DMS79 (cell line): ENCODE data around the gene NPAS2.

ENCODE experiments used
- DNase-seq: peaks from one replicate; lab custom pipeline; 2025; lab: John Stamatoyannopoulos, UW

NPAS2 gene, protein sequence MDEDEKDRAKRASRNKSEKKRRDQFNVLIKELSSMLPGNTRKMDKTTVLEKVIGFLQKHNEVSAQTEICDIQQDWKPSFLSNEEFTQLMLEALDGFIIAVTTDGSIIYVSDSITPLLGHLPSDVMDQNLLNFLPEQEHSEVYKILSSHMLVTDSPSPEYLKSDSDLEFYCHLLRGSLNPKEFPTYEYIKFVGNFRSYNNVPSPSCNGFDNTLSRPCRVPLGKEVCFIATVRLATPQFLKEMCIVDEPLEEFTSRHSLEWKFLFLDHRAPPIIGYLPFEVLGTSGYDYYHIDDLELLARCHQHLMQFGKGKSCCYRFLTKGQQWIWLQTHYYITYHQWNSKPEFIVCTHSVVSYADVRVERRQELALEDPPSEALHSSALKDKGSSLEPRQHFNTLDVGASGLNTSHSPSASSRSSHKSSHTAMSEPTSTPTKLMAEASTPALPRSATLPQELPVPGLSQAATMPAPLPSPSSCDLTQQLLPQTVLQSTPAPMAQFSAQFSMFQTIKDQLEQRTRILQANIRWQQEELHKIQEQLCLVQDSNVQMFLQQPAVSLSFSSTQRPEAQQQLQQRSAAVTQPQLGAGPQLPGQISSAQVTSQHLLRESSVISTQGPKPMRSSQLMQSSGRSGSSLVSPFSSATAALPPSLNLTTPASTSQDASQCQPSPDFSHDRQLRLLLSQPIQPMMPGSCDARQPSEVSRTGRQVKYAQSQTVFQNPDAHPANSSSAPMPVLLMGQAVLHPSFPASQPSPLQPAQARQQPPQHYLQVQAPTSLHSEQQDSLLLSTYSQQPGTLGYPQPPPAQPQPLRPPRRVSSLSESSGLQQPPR

DNA sequence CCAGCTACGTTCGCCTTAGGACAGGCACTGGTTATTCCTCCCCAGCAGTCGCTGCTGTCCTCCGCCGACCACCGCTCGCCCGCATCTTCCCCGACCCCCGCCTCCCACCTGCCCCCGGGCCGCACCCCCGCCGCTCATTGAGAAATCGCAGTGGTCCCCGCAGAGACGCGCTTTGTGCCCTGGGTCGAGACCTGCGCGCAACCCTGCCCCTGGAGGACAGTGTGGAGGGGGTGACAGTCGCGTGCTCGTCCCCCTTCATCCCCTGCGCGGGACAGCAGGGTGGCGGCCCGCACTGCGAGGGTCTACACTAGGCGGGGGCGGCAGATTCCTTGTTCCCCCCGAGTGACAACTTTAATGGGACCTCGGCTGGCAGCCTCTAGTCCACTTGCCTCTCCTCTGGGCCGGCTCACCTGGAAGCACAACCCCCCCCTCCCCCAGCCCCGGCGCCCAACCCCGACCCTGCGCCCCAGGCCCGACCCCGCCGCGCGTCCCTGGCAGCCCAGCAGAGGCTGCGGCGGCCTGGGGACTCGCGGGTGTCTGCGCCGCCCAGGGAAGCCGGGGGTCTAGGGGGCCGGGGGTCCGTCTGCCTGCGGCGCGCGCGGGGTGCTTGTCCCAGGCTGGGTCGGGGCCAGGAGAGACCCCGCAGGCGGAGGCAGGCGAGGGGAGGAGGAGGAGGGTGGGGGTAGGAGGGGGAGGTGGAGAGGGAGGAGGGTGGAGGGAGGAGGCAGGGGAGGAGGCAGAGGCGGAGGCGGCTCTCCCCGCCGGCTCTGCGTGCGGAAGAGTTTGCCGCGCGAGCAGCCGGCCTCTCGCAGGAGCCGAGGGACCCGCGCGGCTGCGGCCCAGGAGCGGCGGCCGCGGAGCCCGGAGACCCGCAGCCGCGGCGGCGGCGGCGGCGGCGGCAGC lies at the start of gene NPAS2:
Gene NPAS2, plus strand, starts transcription at position 770 of the 903 bp plus-strand sequence. CDS start 84,616 bp downstream, outside the sequence.
- no peak for DNase-seq

DNA sequence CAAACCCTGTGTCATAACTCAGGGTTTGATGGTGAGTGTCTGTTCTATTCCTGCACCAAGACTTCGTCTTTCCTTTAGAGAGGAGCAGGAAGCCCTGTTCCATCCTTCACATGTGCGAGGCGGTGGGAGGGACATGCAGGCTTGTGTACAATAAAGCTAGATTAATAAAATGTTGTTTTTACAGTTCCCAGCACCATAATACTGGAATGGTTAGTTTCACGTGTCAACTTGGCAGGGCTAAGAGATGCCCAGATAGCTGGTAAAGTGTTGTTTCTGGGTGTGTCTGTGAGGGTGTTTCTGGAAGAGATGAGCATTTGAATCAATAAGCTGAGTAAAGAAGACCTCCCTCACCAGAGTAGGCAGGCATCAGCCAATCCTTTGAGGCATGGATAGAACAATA lies 48.8 kb upstream of the NPAS2 start:
- DNase-seq, result no peak

DNA sequence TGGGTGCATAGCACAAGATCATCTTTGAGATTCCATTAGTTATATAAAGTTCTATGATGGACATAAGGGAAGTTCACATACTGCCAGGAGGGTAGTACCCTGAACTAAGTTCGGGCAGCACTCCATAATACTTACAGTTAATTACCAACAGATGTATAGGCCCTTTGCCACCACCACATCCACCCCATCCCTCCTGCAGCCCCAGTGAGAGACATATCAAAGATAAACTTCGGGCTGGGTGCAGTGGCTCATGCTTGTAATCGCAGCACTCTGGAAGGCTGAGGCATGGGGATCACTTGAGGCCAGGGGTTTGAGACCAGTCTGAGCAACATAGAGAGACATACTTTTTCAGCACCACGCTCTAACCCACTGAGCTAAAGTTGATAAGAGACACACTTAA lies 46.4 kb upstream of the NPAS2 start:
- no peak for DNase-seq

DNA sequence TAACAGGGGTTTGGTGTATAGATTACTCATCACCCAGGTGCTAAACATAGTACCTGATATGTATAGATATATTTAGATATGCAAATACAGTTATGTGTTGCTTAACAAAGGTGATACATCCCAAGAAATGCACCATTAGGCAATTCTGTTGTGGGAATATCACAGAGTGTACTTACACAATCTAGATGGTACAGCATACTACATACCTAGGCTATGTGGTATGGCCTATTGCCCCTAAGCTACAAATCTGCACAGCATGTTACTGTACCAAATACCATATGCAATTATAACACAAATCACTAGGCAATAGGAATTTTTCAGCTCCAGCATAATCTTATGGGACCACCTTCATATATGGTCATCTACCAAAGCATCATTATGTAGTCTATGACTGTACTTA lies 43.5 kb upstream of the NPAS2 start:
- DNase-seq, result no peak

DNA sequence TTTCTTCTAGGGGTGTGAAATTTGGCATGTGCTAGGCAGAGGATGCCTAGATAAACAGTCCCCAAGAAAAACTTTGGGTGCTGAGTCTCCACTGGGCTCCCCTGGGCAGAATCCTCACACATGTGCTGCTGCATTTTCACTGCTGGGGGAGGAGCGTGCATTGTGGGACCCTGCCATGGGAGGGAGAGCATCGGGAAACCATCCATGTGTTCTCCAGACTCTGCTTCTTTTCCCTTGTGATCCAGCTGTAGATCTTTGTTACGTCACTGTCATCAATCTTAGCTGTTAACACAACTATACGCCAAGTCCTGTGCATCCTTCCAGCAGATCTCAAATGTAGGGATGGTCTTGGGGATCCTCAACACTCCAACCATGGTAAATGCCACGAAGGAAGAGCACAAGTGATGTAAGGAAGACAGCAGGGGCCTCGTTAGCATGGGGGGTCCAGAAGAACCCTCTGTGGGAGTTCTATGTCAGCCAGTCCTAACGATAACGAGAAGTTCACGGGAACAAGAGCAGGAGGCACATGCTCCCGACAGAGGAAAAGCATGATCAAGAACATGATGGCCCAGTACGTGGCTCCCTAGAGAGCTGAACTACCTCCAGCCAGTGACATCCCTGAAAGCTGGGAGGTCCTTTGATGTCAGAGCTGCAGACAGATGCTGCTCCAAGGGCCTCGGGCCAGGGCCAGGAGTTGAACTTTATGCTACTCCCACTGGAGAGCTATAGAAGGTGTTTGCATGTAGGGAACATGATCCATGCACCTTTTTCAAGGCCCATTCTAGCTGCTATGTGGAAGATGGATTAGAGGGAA lies 41.1 kb upstream of the NPAS2 start:
- no peak for DNase-seq

DNA sequence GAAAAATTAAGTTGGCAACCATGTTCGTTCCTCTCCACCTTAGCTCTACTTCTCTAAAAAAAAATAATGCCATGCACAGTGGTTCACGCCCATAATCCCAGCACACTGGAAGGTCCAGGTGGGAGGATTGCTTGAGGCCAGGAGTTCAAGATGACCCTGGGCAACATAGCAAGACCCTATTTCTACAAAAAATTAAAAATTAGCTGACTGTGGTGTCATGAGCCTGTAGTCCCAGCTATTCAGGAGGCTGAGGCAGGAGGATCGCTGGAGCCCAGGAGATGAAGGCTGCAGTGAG lies 40.1 kb upstream of the NPAS2 start:
- no peak for DNase-seq

DNA sequence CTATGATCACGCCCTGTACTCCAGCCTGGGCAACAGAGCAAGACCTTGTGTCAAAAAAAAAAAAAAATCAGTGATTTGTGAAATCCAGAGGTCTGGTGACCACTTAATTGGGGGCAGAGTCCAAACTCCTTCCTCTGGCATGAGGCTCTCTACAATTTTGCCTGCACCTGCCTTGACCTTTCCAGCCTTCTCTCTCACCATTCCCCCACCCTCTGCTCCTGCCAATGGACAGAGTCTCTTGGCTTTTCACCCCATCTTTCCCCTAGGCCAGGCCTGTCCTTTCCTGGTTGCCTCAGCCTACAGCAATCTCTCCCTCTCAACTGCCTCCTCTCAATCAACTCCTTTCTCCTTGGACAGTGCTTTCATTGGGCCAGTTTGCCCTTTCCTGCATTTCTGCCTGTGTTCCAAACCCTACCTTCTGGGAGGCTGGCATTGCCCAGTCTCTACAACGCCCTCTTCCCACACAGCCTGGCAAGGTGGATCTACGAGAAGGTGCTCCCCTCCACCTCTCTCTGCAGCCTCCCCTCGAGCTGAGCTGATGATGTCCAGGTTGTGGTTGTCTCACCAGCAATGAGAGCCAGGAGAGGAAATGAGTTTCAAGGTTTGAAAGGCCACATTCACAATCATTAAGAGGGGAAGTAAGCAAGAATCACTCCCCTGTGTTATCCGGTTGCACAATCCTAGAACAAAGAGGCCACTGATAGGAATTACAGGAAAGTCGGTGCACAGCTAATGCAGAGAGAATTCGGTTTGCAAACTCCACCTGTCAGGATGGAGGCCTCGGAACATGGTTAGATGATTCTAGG lies 39.5 kb upstream of the NPAS2 start:
- DNase-seq, result no peak

DNA sequence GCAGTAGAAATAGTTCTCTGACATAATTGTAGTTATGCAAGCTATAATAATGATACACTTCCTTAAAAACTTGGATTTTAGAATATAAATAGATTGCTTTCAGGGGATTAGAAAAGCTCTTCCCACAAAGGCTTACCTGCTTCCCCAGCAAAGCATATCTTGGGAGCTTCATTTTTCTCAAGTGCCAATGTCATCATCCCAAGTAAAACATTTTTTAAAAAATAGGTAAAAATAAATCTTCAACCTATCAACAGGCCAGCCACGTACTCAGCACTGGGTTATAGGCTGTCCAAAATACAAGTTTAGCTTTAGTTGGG lies 39.0 kb upstream of the NPAS2 start:
- DNase-seq, result no peak

DNA sequence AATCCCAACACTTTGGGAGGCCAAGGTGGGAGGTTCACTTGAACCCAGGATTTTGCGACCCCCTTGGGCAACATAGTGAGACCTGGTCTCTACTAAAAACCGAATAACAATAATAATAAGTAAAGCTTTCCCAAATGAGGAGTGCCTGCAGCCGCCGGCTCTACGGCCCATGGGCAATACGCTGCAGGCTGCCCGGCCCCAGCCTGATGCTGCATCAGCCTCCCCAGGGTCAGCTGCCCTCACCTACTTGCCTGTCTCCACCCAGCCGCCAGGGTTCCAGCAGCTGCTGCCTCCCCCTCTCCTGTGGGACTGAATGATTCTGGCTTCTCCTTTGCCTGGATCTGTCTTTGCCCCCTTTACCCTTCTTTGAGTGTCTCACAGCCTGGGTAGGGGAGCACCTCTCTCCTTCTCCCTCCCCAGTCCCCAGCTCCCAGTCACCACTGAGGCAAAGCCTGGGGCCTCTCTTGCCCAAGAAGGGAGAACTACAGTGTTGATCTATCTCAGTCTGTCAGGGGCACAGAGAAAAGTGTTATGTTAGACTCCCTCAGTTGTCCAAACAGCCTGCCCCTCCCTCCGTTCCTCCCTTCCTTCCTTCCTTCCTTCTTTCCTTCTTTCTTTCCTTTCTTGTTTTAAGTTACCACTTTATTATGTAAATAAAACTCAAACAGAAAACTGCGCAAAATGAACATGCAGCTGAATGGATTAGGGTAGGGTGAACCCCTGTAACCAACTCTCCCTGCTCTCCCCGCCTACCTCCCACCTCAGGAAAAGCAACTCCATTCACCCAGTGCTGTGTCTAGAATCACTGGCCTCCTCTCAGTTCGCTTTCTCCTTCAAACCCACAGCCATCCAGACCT lies 38.2 kb upstream of the NPAS2 start:
- no peak for DNase-seq

DNA sequence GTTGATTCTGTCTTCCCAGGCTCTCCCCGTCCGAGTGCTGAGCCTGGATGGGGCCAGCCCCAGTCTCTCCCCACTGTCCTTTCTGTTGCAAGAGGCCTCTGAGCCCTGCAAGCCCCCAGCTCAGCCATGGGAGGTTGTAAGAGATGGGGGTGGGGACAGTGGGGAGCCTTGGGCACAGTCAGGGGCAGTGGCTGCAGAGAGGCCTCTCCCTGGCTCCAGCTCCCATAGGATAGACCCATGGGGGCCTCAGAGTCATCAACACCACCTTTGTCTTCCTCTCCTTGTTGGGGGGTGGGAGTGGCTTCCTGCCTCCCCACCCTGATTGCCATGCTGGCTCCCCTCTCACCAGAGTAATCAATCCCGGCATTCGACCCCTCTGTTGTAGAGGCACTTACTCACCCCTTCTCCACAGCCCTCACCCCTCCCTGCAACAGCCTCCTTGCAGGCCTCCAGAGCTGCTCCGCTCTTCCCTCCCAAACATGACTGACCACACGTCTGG lies 37.5 kb upstream of the NPAS2 start:
- no peak for DNase-seq

DNA sequence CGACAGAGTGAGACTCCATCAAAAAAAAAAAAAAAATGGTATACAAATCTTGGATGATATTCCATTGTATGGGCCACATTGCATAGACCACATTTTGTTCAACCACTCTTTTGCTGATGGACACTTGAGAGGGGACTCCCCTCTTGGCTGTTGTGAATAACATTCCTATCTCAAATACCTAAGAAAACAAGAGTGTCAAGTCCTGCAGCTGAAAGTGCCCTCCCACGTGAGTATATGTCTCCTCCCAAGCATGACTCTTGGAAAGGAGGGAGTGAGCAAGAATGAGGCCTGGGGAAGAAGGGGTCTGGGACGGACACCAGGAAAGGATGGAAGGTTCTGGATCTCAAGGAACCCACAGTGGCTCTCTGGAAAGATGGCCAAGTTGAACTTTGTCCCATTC lies 36.0 kb upstream of the NPAS2 start:
- DNase-seq, result no peak

DNA sequence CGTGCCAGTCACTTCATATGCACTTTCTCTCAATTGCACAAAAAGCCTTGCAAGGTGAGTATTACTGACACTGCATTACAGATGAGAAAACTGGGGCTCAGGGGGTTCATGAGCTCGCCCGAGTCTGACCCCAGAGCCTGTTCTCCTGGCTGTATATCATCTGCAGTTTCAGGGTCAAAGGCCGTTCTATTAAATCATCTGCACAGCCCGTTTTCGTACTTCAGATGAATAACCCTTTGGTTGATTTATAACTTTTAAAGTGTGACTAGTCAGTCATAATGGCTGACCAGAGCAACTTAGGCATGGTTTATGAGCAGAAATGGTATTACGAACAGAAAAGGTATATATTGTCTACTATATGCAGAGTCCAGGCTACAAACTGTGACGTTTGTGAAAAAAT lies 35.3 kb upstream of the NPAS2 start:
- no peak for DNase-seq

DNA sequence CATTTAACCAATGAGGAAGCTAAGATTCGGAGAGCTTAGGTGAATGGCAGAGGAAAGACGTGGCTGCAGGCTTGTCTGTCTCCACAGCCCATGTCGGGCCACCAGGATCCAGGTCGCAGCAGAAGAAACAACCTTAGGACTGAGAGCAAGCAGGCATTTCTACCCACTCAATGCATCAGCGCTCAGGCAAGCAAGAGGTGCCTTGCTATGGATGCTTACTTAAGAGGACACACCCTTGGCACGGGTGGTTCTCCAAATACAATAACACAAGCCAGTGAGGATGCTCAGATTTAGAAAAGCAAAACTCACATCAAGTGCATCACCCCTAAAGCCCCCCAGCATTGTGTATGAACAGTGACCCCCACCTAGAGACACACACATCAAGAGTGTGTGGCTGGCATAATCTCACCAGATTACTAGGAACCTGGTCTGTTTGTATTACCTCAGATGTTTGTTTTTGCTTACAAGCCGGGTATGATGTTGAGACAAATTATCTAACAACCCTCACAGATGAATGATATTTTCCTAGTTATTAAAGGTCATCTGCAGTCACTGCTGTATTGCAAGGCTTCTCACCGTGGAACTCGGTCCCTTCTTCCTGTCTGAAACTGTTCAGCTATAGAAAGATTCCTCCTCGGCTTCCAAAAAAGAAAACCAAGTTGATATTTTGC lies 34.2 kb upstream of the NPAS2 start:
- no peak for DNase-seq

DNA sequence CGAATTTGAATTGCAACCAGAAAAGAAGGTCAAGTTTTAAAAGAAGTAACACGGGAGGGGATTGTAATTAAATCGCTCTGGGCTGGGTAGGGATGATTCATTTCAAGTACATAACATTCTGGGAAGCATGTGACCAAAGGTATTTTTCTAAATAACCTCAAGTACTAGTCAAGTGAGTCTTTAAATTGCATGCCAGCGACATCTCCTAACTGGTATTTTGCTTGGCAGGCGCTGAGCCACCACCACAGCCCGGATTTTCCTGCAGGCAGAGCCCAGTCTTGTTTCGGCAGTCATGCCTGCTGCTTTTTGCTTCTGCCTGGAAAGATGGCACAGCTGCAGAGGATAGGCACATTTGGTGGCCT lies 33.7 kb upstream of the NPAS2 start:
- DNase-seq, result no peak

DNA sequence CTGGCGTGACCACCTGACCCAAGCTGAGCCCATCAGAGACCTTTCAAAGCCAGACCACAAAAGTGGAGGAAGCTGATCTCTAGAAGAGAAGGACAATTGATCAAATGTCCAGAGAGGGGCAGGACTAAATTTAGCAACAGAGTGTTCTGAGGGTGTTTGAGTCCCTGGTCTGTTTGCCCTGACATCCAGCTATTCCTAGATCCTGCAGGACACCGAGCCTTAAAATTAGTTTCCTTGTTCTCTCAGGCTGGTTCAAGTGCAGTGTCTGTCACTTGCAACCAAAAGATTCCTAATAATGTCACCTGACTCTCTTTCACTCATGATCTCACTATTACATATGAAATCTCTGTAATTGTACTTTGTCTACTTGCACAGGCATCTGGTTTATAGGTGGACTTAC lies 33.0 kb upstream of the NPAS2 start:
- DNase-seq, result no peak

DNA sequence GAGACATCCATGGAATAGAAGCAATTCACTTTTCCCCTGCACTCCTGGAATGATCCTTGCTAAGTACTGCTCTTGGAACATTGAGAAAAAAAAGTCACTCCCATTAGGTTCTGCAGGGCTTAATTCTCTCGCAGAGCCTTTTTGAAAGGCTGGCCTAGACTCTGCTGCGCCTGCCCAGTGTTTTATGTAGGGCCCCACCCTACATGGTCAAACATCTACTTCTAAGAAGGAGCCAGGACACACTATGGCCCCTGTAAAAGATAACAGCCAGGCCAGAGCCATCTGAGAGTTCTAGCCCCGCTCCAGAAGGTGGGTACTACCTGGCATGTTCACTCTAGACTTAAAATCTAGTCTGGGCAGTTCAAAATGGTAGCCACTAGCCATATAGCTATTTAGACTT lies 30.6 kb upstream of the NPAS2 start:
- DNase-seq, result no peak

DNA sequence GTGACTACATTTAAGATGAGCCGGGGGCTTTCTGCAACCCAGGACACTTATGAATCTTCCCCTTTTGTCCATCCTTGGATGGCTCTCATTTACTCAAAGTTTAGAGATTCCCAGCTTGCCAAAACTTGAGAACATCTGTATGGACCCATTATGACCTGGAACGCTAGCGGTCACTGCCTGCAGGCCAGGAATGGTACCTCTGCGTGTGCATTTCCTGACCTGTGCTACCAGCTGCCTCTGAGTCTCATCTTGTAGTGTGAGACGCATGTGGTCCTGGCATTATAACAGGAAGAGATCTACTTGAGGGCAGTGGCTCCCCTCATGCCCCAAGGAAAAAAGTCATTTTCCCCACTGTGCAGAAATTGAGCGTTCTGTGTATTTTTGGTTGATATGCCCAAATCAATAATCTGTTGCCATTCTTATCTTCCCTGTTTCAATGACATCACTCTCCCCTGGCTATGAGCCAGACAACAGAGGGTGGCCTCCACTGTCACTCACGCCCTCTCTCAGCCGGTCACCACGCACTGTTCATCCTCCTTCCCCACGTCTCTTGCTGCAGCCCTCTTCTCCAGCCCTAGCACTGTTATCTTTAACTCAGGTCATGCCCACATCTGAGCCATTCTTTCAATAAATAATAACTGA lies 28.5 kb upstream of the NPAS2 start:
- DNase-seq, result no peak

DNA sequence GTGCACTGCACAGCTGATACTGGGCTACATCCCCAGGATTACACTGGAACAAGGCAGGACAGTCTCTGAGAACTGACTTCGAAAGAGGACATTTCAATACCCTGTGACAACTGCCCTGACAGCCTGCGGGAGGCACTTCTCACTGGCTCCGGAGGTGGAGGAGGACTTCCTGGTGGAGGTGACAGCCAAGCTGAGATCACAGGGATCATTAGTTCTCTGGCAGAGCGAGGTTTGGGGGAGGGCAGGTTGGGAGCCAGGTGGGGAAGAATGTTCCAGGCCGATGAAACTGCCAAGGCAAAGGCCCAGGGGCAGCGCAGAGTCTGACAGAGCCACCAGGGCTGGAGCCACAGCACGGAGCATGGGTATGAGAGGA lies 28.0 kb upstream of the NPAS2 start:
- DNase-seq, result no peak

DNA sequence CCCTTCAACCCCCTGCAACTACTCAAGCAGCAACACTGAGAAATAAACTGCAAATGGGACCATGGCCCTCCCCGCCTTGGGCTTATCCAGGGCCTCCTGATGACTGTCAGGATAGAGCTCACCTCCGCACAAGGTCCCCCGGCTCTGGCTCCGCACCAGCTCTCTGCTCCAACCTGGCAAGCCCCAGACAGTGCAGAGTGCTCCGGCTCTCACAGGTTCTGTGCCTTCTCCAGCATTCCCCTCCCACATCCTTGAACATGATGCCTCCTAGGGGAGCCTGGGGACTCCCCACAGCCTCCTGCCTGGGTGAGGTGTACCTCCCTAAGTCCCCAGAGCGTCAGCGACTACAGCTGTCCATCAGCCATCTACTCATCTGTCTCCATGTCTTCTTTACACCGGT lies 26.7 kb upstream of the NPAS2 start:
- no peak for DNase-seq
